GM12878 (cell line): ENCODE measurements around the gene PPDPF. TPM values are rescaled to one million over a fixed set of nuclear protein-coding genes. Genes with fewer than 3 reads are reported as not detected.

ENCODE experiments used
- BMI1 ChIP-seq: fragments of 450-650 bp; IDR thresholded peaks from 2 replicates; pipeline ENCODE4 v1.6.1; 2016; ENCODE audit warnings: mild to moderate bottlenecking, moderate library complexity, borderline replicate concordance
- CBX3 ChIP-seq: fragments of 200-600 bp; sonication (generic); IDR thresholded peaks from 2 replicates; pipeline ENCODE4 v1.6.1; 2016; ENCODE audit warnings: low read depth, borderline replicate concordance
- CEBPB ChIP-seq, 2 experiments: fragments of 150-350 bp in 1 of 2; IDR thresholded peaks; 2 replicates each; pipeline ENCODE4 v1.6.1; 2012 to 2014; ENCODE audit warnings: low read depth in 2 of 2, low read length in 2 of 2, borderline replicate concordance in 1 of 2, inconsistent platforms in 1 of 2
- CREM ChIP-seq: IDR thresholded peaks from 2 replicates; pipeline ENCODE4 v1.6.1; 2014; ENCODE audit warnings: antibody characterized with exemption, low read depth
- EGR1 ChIP-seq, 2 experiments: IDR thresholded peaks; 1 replicate in 1 of 2; 2 replicates in 1 of 2; pipeline ENCODE4 v1.6.1; 2011 to 2012; ENCODE audit warnings: low read depth in 2 of 2, low read length in 2 of 2, borderline replicate concordance in 1 of 2, mild to moderate bottlenecking in 1 of 2, moderate library complexity in 1 of 2
- ETV6 ChIP-seq, 2 experiments: fragments of 450-650 bp in 1 of 2; IDR thresholded peaks in 1 of 2; conservative IDR thresholded peaks in 1 of 2; 2 replicates each; pipeline ENCODE4 v1.6.1; 2014; ENCODE audit warnings: antibody characterized with exemption in 1 of 2, borderline replicate concordance in 1 of 2, low read depth in 1 of 2, mild to moderate bottlenecking in 1 of 2, moderate library complexity in 1 of 2
- KAT2A ChIP-seq: conservative IDR thresholded peaks from 2 replicates; pipeline ENCODE4 v1.6.1; 2011; ENCODE audit warnings: low read depth, low read length; ENCODE audit not compliant: control insufficient read depth
- NFXL1 ChIP-seq: fragments of 450-650 bp; IDR thresholded peaks from 2 replicates; pipeline ENCODE4 v1.6.1; 2017; ENCODE audit warnings: antibody characterized with exemption, mild to moderate bottlenecking, borderline replicate concordance
- SIX5 ChIP-seq: IDR thresholded peaks from 2 replicates; pipeline ENCODE4 v1.6.1; 2011; ENCODE audit warnings: mild to moderate bottlenecking, low read depth, low read length, moderate library complexity; ENCODE audit not compliant: severe bottlenecking
- SMARCA5 ChIP-seq: fragments of 450-650 bp; IDR thresholded peaks from 2 replicates; pipeline ENCODE4 v1.6.1; 2017; ENCODE audit warnings: mild to moderate bottlenecking
- ZSCAN29 ChIP-seq: fragments of 450-650 bp; IDR thresholded peaks from 2 replicates; pipeline ENCODE4 v1.6.1; 2017; ENCODE audit warnings: mild to moderate bottlenecking, moderate library complexity
- polyA plus RNA-seq, 11 experiments: library from polyadenylated mRNA; depleted of rRNA in 4 of 11; unstranded in 6 of 11; stranded (reverse) in 5 of 11; fragments of >200 nt; fragmentation: Nextera tagmentation in 4 of 11; fragmentation: Illumina TruSeq in 1 of 11; extraction: Ambion mirVana in 4 of 11; extraction: Trizol in 1 of 11; gene quantifications; 1 replicate in 1 of 11; 2 replicates in 10 of 11; pipeline versions ENCODE4 v1.2.1 to v1.2.3, GENCODE V29; 2011 to 2016; ENCODE audit warnings: inconsistent platforms in 2 of 11, missing spikeins in 2 of 11, low read depth in 1 of 11
- total RNA-seq, 4 experiments: library from RNA; depleted of rRNA in 3 of 4; stranded (reverse); fragments of >200 nt in 3 of 4; fragmentation: Illumina TruSeq in 1 of 4; extraction: Trizol in 1 of 4; gene quantifications; 2 replicates each; pipeline versions ENCODE4 v1.2.1 to v1.2.3, GENCODE V29; 2013 to 2021
- TF ChIP-seq, protein P1 (sequence below): fragments of 450-650 bp; IDR thresholded peaks from 2 replicates; pipeline ENCODE4 v1.6.1; 2016; ENCODE audit warnings: mild to moderate bottlenecking, moderate library complexity, borderline replicate concordance
- TF ChIP-seq, protein P2 (sequence below): fragments of 450-650 bp; IDR thresholded peaks from 2 replicates; pipeline ENCODE4 v1.6.1; 2017; ENCODE audit warnings: mild to moderate bottlenecking, low read depth, inconsistent platforms; ENCODE audit not compliant: poor library complexity, severe bottlenecking
- TF ChIP-seq, protein P3 (sequence below): fragments of 450-650 bp; formaldehyde crosslinking; IDR thresholded peaks from 2 replicates; pipeline ENCODE4 v1.4.0; 2022; ENCODE audit warnings: mild to moderate bottlenecking, moderate library complexity
- TF ChIP-seq, protein P4 (sequence below): IDR thresholded peaks from 2 replicates; pipeline ENCODE4 v1.6.1; 2011; ENCODE audit warnings: low read depth, low read length, improper control_type of control experiment, borderline replicate concordance

Gene PPDPF
- total and polyA plus RNA-seq, 10 of the 15 experiments (the other 5 are each of a cell fraction or from before 2014, with no cell fraction given), result 0.32 to 154 (median 22.8) TPM

DNA sequence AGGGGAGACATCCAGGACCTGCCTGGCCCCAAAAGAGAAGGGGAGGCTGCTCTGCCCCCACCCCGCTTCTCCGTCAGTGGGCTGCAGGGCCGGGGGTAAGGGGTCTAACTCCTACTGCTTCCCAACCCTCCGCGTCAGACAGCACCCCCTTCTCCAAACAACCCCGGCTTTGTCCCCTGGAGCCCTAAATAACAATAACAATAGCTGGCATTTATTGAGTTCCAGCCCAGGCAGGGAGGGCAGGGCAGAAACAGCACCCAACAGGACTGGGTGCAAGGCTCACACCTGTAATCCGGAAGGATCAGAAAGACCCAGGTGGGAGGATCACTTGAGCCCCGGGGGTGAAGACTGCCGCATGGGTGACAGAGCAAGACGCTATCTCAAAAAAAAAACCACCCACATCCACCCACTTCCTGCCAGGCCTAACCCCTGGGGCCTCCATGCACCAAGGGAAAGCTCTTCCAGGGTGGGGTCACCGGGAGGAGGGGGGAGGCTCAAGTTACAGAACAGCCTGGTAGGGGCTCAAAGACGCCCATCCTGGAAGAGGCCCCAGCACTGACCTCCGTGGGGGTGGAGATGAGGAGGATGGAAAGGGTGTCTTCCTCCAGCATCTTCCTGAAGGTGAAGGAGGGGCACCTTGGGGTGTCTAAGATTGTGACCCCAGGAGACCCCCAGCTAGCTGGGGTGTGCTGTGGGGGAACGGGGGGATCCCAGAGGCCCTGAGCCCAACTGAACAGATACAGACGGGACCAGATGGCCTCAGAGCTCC, 32.1 kb downstream of the PPDPF start (continued):
- no peak for TF ChIP-seq BMI1
- TF ChIP-seq ZSCAN29, result no peak
- TF ChIP-seq, protein P1, sequence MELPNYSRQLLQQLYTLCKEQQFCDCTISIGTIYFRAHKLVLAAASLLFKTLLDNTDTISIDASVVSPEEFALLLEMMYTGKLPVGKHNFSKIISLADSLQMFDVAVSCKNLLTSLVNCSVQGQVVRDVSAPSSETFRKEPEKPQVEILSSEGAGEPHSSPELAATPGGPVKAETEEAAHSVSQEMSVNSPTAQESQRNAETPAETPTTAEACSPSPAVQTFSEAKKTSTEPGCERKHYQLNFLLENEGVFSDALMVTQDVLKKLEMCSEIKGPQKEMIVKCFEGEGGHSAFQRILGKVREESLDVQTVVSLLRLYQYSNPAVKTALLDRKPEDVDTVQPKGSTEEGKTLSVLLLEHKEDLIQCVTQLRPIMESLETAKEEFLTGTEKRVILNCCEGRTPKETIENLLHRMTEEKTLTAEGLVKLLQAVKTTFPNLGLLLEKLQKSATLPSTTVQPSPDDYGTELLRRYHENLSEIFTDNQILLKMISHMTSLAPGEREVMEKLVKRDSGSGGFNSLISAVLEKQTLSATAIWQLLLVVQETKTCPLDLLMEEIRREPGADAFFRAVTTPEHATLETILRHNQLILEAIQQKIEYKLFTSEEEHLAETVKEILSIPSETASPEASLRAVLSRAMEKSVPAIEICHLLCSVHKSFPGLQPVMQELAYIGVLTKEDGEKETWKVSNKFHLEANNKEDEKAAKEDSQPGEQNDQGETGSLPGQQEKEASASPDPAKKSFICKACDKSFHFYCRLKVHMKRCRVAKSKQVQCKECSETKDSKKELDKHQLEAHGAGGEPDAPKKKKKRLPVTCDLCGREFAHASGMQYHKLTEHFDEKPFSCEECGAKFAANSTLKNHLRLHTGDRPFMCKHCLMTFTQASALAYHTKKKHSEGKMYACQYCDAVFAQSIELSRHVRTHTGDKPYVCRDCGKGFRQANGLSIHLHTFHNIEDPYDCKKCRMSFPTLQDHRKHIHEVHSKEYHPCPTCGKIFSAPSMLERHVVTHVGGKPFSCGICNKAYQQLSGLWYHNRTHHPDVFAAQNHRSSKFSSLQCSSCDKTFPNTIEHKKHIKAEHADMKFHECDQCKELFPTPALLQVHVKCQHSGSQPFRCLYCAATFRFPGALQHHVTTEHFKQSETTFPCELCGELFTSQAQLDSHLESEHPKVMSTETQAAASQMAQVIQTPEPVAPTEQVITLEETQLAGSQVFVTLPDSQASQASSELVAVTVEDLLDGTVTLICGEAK, result no peak
- peak; percentile 55 for TF ChIP-seq SMARCA5
- TF ChIP-seq KAT2A, result no peak
- TF ChIP-seq NFXL1, result no peak
- TF ChIP-seq, protein P2, sequence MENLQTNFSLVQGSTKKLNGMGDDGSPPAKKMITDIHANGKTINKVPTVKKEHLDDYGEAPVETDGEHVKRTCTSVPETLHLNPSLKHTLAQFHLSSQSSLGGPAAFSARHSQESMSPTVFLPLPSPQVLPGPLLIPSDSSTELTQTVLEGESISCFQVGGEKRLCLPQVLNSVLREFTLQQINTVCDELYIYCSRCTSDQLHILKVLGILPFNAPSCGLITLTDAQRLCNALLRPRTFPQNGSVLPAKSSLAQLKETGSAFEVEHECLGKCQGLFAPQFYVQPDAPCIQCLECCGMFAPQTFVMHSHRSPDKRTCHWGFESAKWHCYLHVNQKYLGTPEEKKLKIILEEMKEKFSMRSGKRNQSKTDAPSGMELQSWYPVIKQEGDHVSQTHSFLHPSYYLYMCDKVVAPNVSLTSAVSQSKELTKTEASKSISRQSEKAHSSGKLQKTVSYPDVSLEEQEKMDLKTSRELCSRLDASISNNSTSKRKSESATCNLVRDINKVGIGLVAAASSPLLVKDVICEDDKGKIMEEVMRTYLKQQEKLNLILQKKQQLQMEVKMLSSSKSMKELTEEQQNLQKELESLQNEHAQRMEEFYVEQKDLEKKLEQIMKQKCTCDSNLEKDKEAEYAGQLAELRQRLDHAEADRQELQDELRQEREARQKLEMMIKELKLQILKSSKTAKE, result no peak
- peak in 1 of 2 experiments; percentile 83; a peak in 2 of 3 replicates for TF ChIP-seq EGR1 (IDR thresholded peaks at IDR 0.05; ENCODE audit: borderline replicate concordance in 1 of 2, low read depth in 2 of 2, low read length in 2 of 2)
- TF ChIP-seq, protein P3, sequence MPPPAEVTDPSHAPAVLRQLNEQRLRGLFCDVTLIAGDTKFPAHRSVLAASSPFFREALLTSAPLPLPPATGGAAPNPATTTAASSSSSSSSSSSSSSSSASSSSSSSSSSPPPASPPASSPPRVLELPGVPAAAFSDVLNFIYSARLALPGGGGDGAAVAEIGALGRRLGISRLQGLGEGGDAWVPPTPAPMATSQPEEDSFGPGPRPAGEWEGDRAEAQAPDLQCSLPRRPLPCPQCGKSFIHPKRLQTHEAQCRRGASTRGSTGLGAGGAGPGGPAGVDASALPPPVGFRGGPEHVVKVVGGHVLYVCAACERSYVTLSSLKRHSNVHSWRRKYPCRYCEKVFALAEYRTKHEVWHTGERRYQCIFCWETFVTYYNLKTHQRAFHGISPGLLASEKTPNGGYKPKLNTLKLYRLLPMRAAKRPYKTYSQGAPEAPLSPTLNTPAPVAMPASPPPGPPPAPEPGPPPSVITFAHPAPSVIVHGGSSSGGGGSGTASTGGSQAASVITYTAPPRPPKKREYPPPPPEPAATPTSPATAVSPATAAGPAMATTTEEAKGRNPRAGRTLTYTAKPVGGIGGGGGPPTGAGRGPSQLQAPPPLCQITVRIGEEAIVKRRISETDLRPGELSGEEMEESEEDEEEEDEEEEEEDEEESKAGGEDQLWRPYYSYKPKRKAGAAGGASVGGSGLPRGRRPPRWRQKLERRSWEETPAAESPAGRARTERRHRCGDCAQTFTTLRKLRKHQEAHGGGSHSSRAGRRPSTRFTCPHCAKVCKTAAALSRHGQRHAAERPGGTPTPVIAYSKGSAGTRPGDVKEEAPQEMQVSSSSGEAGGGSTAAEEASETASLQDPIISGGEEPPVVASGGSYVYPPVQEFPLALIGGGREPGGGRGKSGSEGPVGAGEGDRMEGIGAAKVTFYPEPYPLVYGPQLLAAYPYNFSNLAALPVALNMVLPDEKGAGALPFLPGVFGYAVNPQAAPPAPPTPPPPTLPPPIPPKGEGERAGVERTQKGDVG (CRISPR knock-in tag), result no peak
- peak; percentile 31; the same call in 1 of the 2 replicates for TF ChIP-seq CREM
- no peak for TF ChIP-seq CEBPB (IDR thresholded peaks at IDR 0.05; ENCODE audit: borderline replicate concordance in 1 of 2, low read depth in 2 of 2, low read length in 2 of 2)
- TF ChIP-seq, protein P4, sequence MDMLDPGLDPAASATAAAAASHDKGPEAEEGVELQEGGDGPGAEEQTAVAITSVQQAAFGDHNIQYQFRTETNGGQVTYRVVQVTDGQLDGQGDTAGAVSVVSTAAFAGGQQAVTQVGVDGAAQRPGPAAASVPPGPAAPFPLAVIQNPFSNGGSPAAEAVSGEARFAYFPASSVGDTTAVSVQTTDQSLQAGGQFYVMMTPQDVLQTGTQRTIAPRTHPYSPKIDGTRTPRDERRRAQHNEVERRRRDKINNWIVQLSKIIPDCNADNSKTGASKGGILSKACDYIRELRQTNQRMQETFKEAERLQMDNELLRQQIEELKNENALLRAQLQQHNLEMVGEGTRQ, result no peak
- TF ChIP-seq SIX5, result no peak
- peak in 1 of 2 experiments; percentile 28; a peak in 1 of 4 replicates for TF ChIP-seq ETV6 (conservative IDR thresholded peaks at IDR 0.05 in 1 of 2, IDR thresholded peaks at IDR 0.05 in 1 of 2; ENCODE audit: borderline replicate concordance in 1 of 2, low read depth in 1 of 2)
- TF ChIP-seq CBX3, result no peak
